Left forelimb (tissue), 1 donor: ENCODE measurements around the gene OXT.

Experiments used
- DNase-seq: peaks from one replicate; pipeline ENCODE4 v3.0.0-alpha.2; 2018; ENCODE audit warnings: low spot score

OXT gene

GRCh38 chr20:3084283-3084985, 13.0 kb downstream of the OXT start, which contains the start of gene AVP:
AVP (minus strand) TSS chr20:3084724; CDS start chr20:3084674, 50 bp downstream.
- DNase-seq, result no peak

GRCh38 chr20:3084986-3085360, 13.6 kb downstream of the OXT start:
- DNase-seq, result no peak

GRCh38 chr20:3085571-3086072, 14.2 kb downstream of the OXT start:
- DNase-seq, result no peak

- DNase-seq, result no peak
These were observed 16.6 kb downstream of the OXT start for GRCh38 chr20:3088031-3088430.

GRCh38 chr20:3090565-3090964, 19.1 kb downstream of the OXT start:
- no peak for DNase-seq

- DNase-seq, result no peak
These were observed 21.4 kb downstream of the OXT start for GRCh38 chr20:3092611-3093379.

GRCh38 chr20:3093861-3094361, 22.5 kb downstream of the OXT start:
- no peak for DNase-seq

GRCh38 chr20:3094848-3095629, 23.6 kb downstream of the OXT start:
- no peak for DNase-seq

GRCh38 chr20:3100480-3100879, 29.1 kb downstream of the OXT start:
- DNase-seq, result no peak

- no peak for DNase-seq
These were observed 29.8 kb downstream of the OXT start for GRCh38 chr20:3101251-3101650.

GRCh38 chr20:3101737-3102574, 30.5 kb downstream of the OXT start:
- DNase-seq, result no peak

- DNase-seq, result no peak
These were observed 31.4 kb downstream of the OXT start for GRCh38 chr20:3102575-3103368.

- no peak for DNase-seq
These were observed 32.1 kb downstream of the OXT start for GRCh38 chr20:3103369-3104032.

GRCh38 chr20:3105256-3106137, 34.1 kb downstream of the OXT start:
- no peak for DNase-seq

GRCh38 chr20:3106185-3106584, 34.8 kb downstream of the OXT start:
- no peak for DNase-seq

GRCh38 chr20:3106658-3107463, 35.4 kb downstream of the OXT start:
- DNase-seq, result no peak

- DNase-seq, result no peak
These were observed 36.1 kb downstream of the OXT start for GRCh38 chr20:3107464-3108025.
